NCI-H1417 (cell line): Measurements from ENCODE around the gene SLC25A11.
"Not testable (repeated sequence)": the region's sequence is repeated elsewhere in the genome, so short reads cannot be mapped to it uniquely, and the experiment has no call there.

Source experiments
- DNase-seq, 3 experiments: peaks; one replicate each; lab custom pipeline; 2025; lab: John Stamatoyannopoulos, UW

The SLC25A11 gene

GRCh38 chr17:4919511-4920047 is 20.3 kb downstream of the SLC25A11 start:
- no peak for DNase-seq

DNA sequence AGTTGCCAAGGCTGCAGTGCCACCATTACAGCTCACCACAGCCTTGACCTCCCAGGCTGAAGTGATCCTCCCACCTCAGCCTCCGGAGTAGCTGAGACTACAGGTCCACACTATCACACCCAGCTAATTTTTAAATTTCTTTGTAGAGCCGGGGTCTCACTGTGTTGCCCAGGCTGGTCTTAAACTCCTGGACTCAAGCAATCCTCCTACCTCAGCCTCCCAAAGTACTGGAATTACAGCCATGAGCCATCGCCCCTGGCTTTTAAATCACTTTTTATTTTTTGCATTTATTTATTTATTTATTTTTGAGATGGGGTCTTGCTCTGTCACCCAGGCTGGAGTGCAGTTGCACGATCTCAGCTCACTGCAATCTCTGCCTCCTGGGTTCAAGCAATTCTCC is 25.3 kb downstream of the SLC25A11 start:
- not testable (repeated sequence) for DNase-seq

- no peak for DNase-seq
Measured at GRCh38 chr17:4913994-4914393, 25.9 kb downstream of the SLC25A11 start.

- DNase-seq = peak; percentile 9 to 86 (median 71)
Measured at GRCh38 chr17:4908711-4909496, 30.9 kb downstream of the SLC25A11 start.

DNA sequence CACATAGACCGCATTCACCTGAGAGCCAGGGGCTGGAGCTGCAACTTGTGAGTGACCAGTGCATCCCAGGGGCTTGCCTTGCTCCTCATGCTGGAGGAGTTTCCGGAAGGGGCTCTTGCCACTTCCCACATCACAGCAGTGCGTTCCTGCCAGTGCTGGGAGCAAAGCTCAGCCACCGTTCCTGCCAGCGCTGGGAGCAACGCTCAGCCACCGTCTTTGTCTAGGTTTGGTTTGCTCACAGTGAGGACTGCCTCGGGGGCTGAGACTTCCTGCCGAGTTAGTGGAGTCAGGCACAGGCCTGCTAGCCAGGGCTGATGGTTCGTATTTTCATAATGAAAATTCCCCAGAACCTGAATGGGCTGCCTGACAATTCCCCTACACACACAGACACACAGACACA is 31.5 kb downstream of the SLC25A11 start:
- peak in 2 of 3 experiments; percentile 51 to 70 for DNase-seq

GRCh38 chr17:4906642-4907041 is 33.2 kb downstream of the SLC25A11 start:
- DNase-seq = not testable (repeated sequence)

- DNase-seq = peak; percentile 48 to 80 (median 53)
Measured at GRCh38 chr17:4903051-4903818, 36.6 kb downstream of the SLC25A11 start, which contains the start of gene CHRNE. CHRNE (minus strand) TSS chr17:4903098; CDS start chr17:4903063, 35 bp downstream.

DNA sequence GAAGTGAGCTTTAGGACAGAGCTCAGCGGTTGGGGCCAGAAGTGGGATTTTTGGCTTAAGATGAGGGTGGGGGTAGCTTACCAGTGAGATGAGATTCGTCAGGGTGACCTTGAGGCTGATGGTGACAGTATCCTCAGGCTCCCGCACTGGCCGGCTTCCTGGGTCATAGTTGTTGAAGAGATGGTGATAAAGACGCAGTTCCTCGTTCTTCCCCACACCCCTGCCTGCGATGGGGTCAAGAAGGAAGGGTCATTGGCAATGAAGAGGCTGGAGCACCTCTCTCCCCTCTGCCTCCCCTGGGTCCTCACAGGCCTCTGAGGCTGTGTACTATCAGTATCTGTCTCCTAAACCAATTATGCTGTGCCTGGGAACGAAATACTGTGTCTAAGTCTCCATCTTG is 37.3 kb downstream of the SLC25A11 start:
- no peak for DNase-seq

- DNase-seq = no peak
Measured at GRCh38 chr17:4901648-4902344, 38.0 kb downstream of the SLC25A11 start.

DNA sequence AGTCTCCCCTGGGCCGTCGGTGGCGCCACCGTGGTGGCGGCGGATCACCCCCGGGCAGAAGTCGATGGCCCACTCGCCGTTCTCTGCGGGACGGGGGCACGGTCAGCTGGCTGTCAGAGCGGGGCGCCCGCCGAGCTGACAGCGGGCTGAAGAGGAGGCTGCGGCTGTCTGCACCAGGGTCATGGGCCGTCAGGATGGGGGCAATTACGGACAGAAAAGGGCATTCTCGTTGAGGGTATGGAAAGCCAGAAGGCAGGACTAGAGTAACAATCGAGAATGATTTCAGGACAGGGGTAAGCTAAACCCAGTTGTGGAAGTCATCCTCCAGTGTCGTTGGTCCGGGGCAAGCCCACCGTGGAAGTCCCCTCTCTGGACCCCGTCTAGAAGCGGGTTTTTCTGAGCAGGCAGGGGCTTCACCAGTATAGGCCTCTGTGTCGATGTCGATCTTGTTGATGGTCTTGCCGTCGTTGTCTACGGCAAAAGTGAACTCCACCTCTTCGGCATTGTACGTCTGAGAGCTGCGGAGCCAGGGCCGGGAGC is 38.7 kb downstream of the SLC25A11 start:
- DNase-seq = no peak

DNA sequence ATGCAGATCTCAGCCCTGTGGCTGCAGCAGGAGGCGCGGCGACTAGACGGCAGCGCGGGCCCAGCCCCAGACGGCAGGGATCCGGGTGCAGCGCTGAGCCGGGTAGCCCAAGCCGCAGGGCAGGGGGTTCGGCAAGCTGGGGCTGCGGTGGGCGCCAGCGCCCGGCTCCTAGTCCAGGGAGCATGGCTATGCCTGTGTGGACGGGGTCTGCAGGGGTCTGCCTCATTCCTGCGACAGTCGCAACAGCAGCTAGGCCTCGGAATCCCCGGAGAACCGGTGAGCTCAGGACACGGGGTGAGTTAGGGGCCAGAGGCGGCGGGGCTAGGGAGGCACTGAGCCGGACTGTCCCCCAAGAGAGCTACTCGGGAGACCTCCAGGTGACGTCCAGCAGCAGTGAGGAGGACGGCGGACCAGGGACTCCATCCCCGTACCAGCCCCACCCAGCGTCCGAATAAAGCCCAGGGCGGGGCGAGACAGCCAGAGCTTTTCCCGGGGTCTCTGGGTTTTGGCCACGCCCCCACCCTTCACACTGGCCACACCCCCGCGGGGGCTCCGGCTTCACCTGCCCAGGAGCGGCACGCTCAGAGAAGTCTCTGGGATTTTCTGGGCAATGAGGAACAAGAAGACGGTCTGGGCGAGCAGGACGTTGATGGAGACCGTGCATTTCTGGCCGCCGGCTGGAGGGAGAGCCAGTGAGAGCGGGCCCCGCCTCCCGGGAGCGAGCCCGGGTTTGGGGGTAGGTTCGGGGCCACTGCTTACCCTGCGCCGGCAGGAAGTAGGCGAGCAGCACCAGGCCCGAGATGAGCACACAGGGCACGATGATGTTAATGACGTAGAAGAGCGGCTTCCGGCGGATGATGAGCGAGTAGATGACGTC is 39.4 kb downstream of the SLC25A11 start:
- DNase-seq = no peak

GRCh38 chr17:4899341-4900230 is 40.3 kb downstream of the SLC25A11 start, which contains the start of gene C17orf107:
C17orf107 (plus strand) TSS chr17:4899536; CDS start chr17:4899763, 227 bp downstream.
- peak in 1 of 3 experiments; percentile 13 for DNase-seq

GRCh38 chr17:4898927-4899326 is 40.9 kb downstream of the SLC25A11 start:
- DNase-seq = no peak

DNA sequence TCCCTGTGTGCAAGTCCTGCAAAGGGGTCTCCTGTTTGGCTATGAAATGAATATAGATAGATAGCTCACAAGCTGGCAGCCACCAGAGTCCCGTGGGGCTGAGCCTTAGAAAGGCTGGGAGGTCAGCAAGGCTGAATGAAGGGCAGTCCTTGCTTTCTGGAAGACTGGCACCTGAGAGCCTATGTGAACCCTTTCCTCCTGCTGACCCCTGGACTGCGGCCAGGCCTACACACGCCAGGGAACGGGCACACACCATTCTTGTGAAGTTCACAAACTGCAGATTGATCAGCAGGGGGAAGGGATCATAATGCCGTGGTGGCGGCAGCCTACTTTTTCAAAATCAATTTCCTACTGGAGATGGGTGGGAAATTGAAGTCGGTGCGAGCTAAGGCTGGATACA is 41.5 kb downstream of the SLC25A11 start:
- DNase-seq = no peak

GRCh38 chr17:4897785-4898184 is 42.1 kb downstream of the SLC25A11 start:
- no peak for DNase-seq

- DNase-seq = no peak
Measured at GRCh38 chr17:4897198-4897687, 42.6 kb downstream of the SLC25A11 start.

GRCh38 chr17:4896332-4897197 is 43.3 kb downstream of the SLC25A11 start:
- DNase-seq = no peak

DNA sequence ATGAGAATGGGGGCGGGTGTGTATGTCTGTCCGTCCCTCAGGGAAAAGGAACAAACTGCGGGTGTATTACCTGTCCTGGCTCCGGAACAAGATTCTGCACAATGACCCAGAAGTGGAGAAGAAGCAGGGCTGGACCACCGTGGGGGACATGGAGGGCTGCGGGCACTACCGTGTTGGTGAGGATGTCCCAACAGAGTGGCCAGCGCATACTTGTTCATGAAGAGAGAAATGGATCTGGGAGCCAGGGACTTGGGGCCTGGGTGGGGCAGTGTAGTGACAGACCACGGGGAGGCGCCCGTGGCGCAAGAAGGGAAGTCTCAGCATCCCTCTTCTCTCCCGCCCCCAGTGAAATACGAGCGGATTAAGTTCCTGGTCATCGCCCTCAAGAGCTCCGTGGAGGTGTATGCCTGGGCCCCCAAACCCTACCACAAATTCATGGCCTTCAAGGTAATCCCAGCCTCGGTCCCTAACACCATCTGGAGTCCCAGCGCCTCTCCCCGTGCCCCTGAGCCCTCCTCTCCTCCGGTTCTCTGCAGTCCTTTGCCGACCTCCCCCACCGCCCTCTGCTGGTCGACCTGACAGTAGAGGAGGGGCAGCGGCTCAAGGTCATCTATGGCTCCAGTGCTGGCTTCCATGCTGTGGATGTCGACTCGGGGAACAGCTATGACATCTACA is 44.1 kb downstream of the SLC25A11 start:
- no peak for DNase-seq
